H9 (cell line): ENCODE measurements around the gene HTR1E. TPM values are rescaled to one million over a fixed set of nuclear protein-coding genes. Genes with fewer than 3 reads are reported as not detected.

Experiments
- DNase-seq: peaks from one replicate; pipeline ENCODE4 v3.0.0-alpha.2; 2017
- H2AFZ ChIP-seq: one replicate; pipeline ENCODE4 v1.6.1; 2013; ENCODE audit warnings: mild to moderate bottlenecking, low read length, control low read depth, moderate library complexity
- H2AK5ac ChIP-seq: 2 replicates; pipeline ENCODE4 v1.6.1; 2013; ENCODE audit warnings: low read length, control low read depth, mixed read lengths; ENCODE audit not compliant: insufficient read length
- H2BK120ac ChIP-seq: one replicate; pipeline ENCODE4 v1.6.1; 2013; ENCODE audit warnings: low read depth, mild to moderate bottlenecking, low read length, control low read depth, inconsistent platforms; ENCODE audit not compliant: poor library complexity, severe bottlenecking
- H2BK12ac ChIP-seq: 2 replicates; pipeline ENCODE4 v1.6.1; 2013; ENCODE audit warnings: low read length, control low read depth, mixed read lengths, low read depth; ENCODE audit not compliant: insufficient read length
- H2BK15ac ChIP-seq: 2 replicates; pipeline ENCODE4 v1.6.1; 2013; ENCODE audit warnings: low read depth, low read length, control low read depth
- H2BK20ac ChIP-seq: one replicate; pipeline ENCODE4 v1.6.1; 2013; ENCODE audit warnings: low read depth, mild to moderate bottlenecking, low read length, control low read depth, inconsistent platforms; ENCODE audit not compliant: poor library complexity, severe bottlenecking
- H2BK5ac ChIP-seq: 2 replicates; pipeline ENCODE4 v1.6.1; 2013; ENCODE audit warnings: low read length, control low read depth, mixed read lengths; ENCODE audit not compliant: insufficient read length
- H3K14ac ChIP-seq: 2 replicates; pipeline ENCODE4 v1.6.1; 2013; ENCODE audit warnings: low read length, control low read depth; ENCODE audit not compliant: insufficient read depth
- H3K18ac ChIP-seq: 2 replicates; pipeline ENCODE4 v1.6.1; 2013; ENCODE audit warnings: low read depth, mild to moderate bottlenecking, mixed read lengths, low read length, control low read depth; ENCODE audit not compliant: insufficient read length
- H3K23ac ChIP-seq: 2 replicates; pipeline ENCODE4 v1.6.1; 2013; ENCODE audit warnings: low read length, control low read depth, mixed read lengths, low read depth; ENCODE audit not compliant: insufficient read length
- H3K23me2 ChIP-seq: 2 replicates; pipeline ENCODE4 v1.6.1; 2013; ENCODE audit warnings: low read depth, mild to moderate bottlenecking, mixed read lengths, low read length, control low read depth; ENCODE audit not compliant: insufficient read length, poor library complexity, severe bottlenecking
- H3K27ac ChIP-seq: 2 replicates; pipeline ENCODE4 v1.5.1; 2013; ENCODE audit warnings: low read length, control low read depth, mixed read lengths, low read depth; ENCODE audit not compliant: insufficient read length
- H3K27me3 ChIP-seq: 2 replicates; pipeline ENCODE4 v1.6.1; 2013; ENCODE audit warnings: low read length, control low read depth, inconsistent platforms; ENCODE audit not compliant: insufficient read depth
- H3K4ac ChIP-seq: 2 replicates; pipeline ENCODE4 v1.6.1; 2013; ENCODE audit warnings: low read depth, mild to moderate bottlenecking, control low read depth, inconsistent platforms, low read length, moderate library complexity
- H3K4me1 ChIP-seq: 2 replicates; pipeline ENCODE4 v1.6.1; 2013; ENCODE audit warnings: low read length, control low read depth, inconsistent platforms; ENCODE audit not compliant: insufficient read depth
- H3K4me2 ChIP-seq: 2 replicates; pipeline ENCODE4 v1.6.1; 2013; ENCODE audit warnings: low read length, control low read depth, mixed read lengths; ENCODE audit not compliant: insufficient read length, insufficient read depth
- H3K56ac ChIP-seq: 2 replicates; pipeline ENCODE4 v1.6.1; 2013; ENCODE audit warnings: low read depth, mild to moderate bottlenecking, mixed read lengths, low read length, control low read depth; ENCODE audit not compliant: insufficient read length
- H3K79me1 ChIP-seq: 2 replicates; pipeline ENCODE4 v1.6.1; 2013; ENCODE audit warnings: low read depth, mild to moderate bottlenecking, moderate library complexity, low read length, control low read depth, inconsistent platforms; ENCODE audit not compliant: insufficient read depth, poor library complexity, severe bottlenecking
- H3K79me2 ChIP-seq: 2 replicates; pipeline ENCODE4 v1.6.1; 2013; ENCODE audit warnings: low read length, control low read depth, inconsistent platforms; ENCODE audit not compliant: insufficient read depth
- H3K9ac ChIP-seq: 2 replicates; pipeline ENCODE4 v1.6.1; 2013; ENCODE audit warnings: low read length, control low read depth, mixed read lengths; ENCODE audit not compliant: insufficient read length; ENCODE audit errors: extremely low read depth
- H3K9me3 ChIP-seq: one replicate; pipeline ENCODE4 v1.6.1; 2013; ENCODE audit warnings: low read depth, low read length, inconsistent platforms; ENCODE audit not compliant: control insufficient read depth
- H3T11ph ChIP-seq: one replicate; pipeline ENCODE4 v1.6.1; 2013; ENCODE audit warnings: mild to moderate bottlenecking, low read length, control low read depth, inconsistent platforms
- H4K20me1 ChIP-seq: one replicate; pipeline ENCODE4 v1.6.1; 2013; ENCODE audit not compliant: control insufficient read depth, insufficient read length, insufficient read depth
- H4K5ac ChIP-seq: 2 replicates; pipeline ENCODE4 v1.6.1; 2013; ENCODE audit warnings: low read depth, mild to moderate bottlenecking, mixed read lengths, low read length, control low read depth; ENCODE audit not compliant: insufficient read length
- H4K8ac ChIP-seq: replicated peaks from 2 replicates; pipeline ENCODE4 v1.6.1; 2013; ENCODE audit warnings: low read length, control low read depth, mixed read lengths, low read depth; ENCODE audit not compliant: insufficient read length
- H4K91ac ChIP-seq: 2 replicates; pipeline ENCODE4 v1.6.1; 2013; ENCODE audit warnings: low read depth, mild to moderate bottlenecking, moderate library complexity, mixed read lengths, low read length, control low read depth; ENCODE audit not compliant: insufficient read length
- H3K27ac Mint-ChIP-seq, 3 experiments: 2 replicates in 2 of 3; 3 replicates in 1 of 3; pipeline ENCODE4 v1.8.0; 2020 to 2021; ENCODE audit warnings: mixed read lengths in 3 of 3, mild to moderate bottlenecking in 1 of 3, moderate library complexity in 1 of 3
- H3K27me3 Mint-ChIP-seq: 2 replicates; pipeline ENCODE4 v1.8.0; 2021; ENCODE audit warnings: low read depth, mild to moderate bottlenecking, moderate library complexity, mixed read lengths
- H3K36me3 Mint-ChIP-seq, 3 experiments: 2 replicates in 2 of 3; 3 replicates in 1 of 3; pipeline ENCODE4 v1.8.0; 2020 to 2021; ENCODE audit warnings: low read depth in 3 of 3, mixed read lengths in 3 of 3; ENCODE audit not compliant: insufficient read depth in 1 of 3
- H3K4me1 Mint-ChIP-seq, 2 experiments: 2 replicates each; pipeline ENCODE4 v1.8.0; 2020; ENCODE audit warnings: mixed read lengths in 2 of 2
- H3K4me3 Mint-ChIP-seq, 2 experiments: 2 replicates in 1 of 2; 3 replicates in 1 of 2; pipeline ENCODE4 v1.8.0; 2020 to 2021; ENCODE audit warnings: mild to moderate bottlenecking in 2 of 2, mixed read lengths in 2 of 2, moderate library complexity in 1 of 2
- H3K9me3 Mint-ChIP-seq, 2 experiments: 2 replicates in 1 of 2; 3 replicates in 1 of 2; pipeline ENCODE4 v1.8.0; 2020; ENCODE audit warnings: mild to moderate bottlenecking in 2 of 2, mixed read lengths in 2 of 2, moderate library complexity in 1 of 2
- CTCF ChIP-seq: fragments of 200-600 bp; sonication (generic); conservative IDR thresholded peaks from 3 replicates; pipeline ENCODE4 v1.8.0; 2021; ENCODE audit warnings: antibody characterized with exemption, mild to moderate bottlenecking
- WGBS: extraction: QIAGEN DNeasy Blood & Tissue Kit; methylation state at CpG from one replicate; pipeline ENCODE4 v1.1.7; 2013; ENCODE audit warnings: missing lambda C conversion rate, low lambda C conversion rate, mixed read lengths; ENCODE audit not compliant: insufficient read length; ENCODE audit errors: extremely low coverage; 5-methylcytosine and 5-hydroxymethylcytosine counted together
- total RNA-seq: library from RNA; stranded (reverse); gene quantifications from 2 replicates; pipeline ENCODE4 v1.2.1, GENCODE V29; 2021

Gene HTR1E
- total RNA-seq, 1 experiment from 2014 or later: not detected

GRCh38 chr6:86978251-86978650, 40.9 kb downstream of the HTR1E start:
- Histone ChIP-seq H3K9ac (no peak overlapping the region), H3K9me3 (no peaks in the 10 kb centered on the region), H3T11ph (no peak overlapping the region), H2BK20ac (no peak overlapping the region), H3K18ac (no peak overlapping the region), H3K4me1 (peaks cover 3% of the 10 kb centered on the region; the same call in 1 of the 2 replicates), H4K5ac (no peak overlapping the region), H2AK5ac (no peak overlapping the region), H3K23ac (no peak overlapping the region), H2BK5ac (no peak overlapping the region), H3K79me1 (no peaks in the 10 kb centered on the region), H4K91ac (no peak overlapping the region), H3K27me3 (no peaks in the 10 kb centered on the region), H4K8ac (no peak overlapping the region), H3K79me2 (no peaks in the 10 kb centered on the region), H3K56ac (no peak overlapping the region), H2AFZ (no peak overlapping the region), H3K27ac (no peak overlapping the region), H2BK120ac (no peak overlapping the region), H4K20me1 (no peaks in the 10 kb centered on the region), H2BK15ac (no peak overlapping the region), H3K4ac (no peak overlapping the region), H2BK12ac (no peak overlapping the region), H3K4me2 (no peak overlapping the region), H3K23me2 (no peaks in the 10 kb centered on the region), H3K14ac (no peak overlapping the region)
- Mint-ChIP-seq H3K27ac (no peak overlapping the region), H3K4me1 (peaks cover 8 to 13% of the 10 kb centered on the region in 2 experiments), H3K9me3 (no peaks in the 10 kb centered on the region), H3K4me3 (no peak overlapping the region), H3K27me3 (no peaks in the 10 kb centered on the region), H3K36me3 (no peaks in the 10 kb centered on the region; a peak in 1 of 7 replicates)
- no peak for DNase-seq
- no CpG with 5 or more reads among the region's 2 CpGs for WGBS
- no peak for TF ChIP-seq CTCF
